GM12878 (cell line): ENCODE measurements around the gene SF3A1. TPM values are rescaled to one million over a fixed set of nuclear protein-coding genes. Genes with fewer than 3 reads are reported as not detected.

Experiments
- ATAC-seq: fragments of 200-7000 bp; cut with Tn5 transposase; 3 replicates; pipeline ENCODE4 v1.9.1; 2020; ENCODE audit warnings: mild to moderate bottlenecking, moderate library complexity
- BruUV-seq: library from RNA; stranded (reverse); fragments of 400-500 nt; replicated peaks from 2 replicates; lab custom pipeline; 2021; lab: Mats Ljungman, UMichigan
- CTCF ChIA-PET: fragments of 300-600 bp; sonication (Branson Sonifier 250); formaldehyde crosslinking; extraction: SDS; loops from one replicate; lab custom pipeline; 2021; ENCODE audit warnings: inconsistent platforms; lab: Yijun Ruan, JAX
- POLR2A ChIA-PET: fragments of 350-600 bp; formaldehyde crosslinking; extraction: SDS; loops from one replicate; lab custom pipeline; 2021; ENCODE audit warnings: inconsistent platforms; lab: Charles Lee
- RAD21 ChIA-PET: fragments of 300-600 bp; sonication (Branson Sonifier 250); formaldehyde crosslinking; loops from one replicate; lab custom pipeline; 2023; ENCODE audit warnings: antibody characterized with exemption; ENCODE audit not compliant: unreplicated experiment; lab: Charles Lee
- SMC1A ChIA-PET: fragments of 300-600 bp; sonication (Branson Sonifier 250); formaldehyde crosslinking; loops from one replicate; lab custom pipeline; 2023; ENCODE audit not compliant: unreplicated experiment, uncharacterized antibody; lab: Charles Lee
- DNase-seq: peaks from one replicate; pipeline ENCODE4 v3.0.0-alpha.2; 2011; ENCODE audit warnings: low read depth, low spot score
- FAIRE-seq: peaks from 3 replicates; lab custom pipeline; 2011; peaks lifted over from hg19 to GRCh38; lab: Jason Lieb, UNC
- H2AFZ ChIP-seq: 2 replicates; pipeline ENCODE4 v1.6.0; 2011; ENCODE audit warnings: low read depth, low read length, control low read depth; ENCODE audit not compliant: control insufficient read depth
- H3K27ac ChIP-seq: 2 replicates; pipeline ENCODE4 v1.5.1; 2011; ENCODE audit warnings: control low read depth; ENCODE audit not compliant: control insufficient read depth, insufficient read depth
- H3K27me3 ChIP-seq, 2 experiments: replicated peaks in 1 of 2; 2 replicates each; pipeline versions ENCODE4 v1.6.0 to v1.6.1; 2011; ENCODE audit warnings: low read length in 1 of 2; ENCODE audit not compliant: control insufficient read depth in 2 of 2, insufficient read depth in 2 of 2
- H3K36me3 ChIP-seq, 2 experiments: 2 replicates each; pipeline ENCODE4 v1.5.1; 2011; ENCODE audit warnings: low read length in 1 of 2; ENCODE audit not compliant: control insufficient read depth in 2 of 2, insufficient read depth in 2 of 2
- H3K4me1 ChIP-seq: 2 replicates; pipeline ENCODE4 v1.6.1; 2011; ENCODE audit warnings: mild to moderate bottlenecking, low read length, moderate library complexity, mixed read lengths; ENCODE audit not compliant: control insufficient read depth, insufficient read depth
- H3K4me2 ChIP-seq: 2 replicates; pipeline ENCODE4 v1.6.0; 2011; ENCODE audit warnings: control low read depth; ENCODE audit not compliant: control insufficient read depth, insufficient read depth
- H3K4me3 ChIP-seq: fragments of 200-600 bp; sonication (generic); 2 replicates; pipeline ENCODE4 v1.5.1; 2016
- H3K79me2 ChIP-seq: 2 replicates; pipeline ENCODE4 v1.6.0; 2011; ENCODE audit warnings: low read length; ENCODE audit not compliant: control insufficient read depth, insufficient read depth
- H3K9ac ChIP-seq: 2 replicates; pipeline ENCODE4 v1.8.0; 2011; ENCODE audit warnings: low read length, control low read depth, mixed read lengths; ENCODE audit not compliant: control insufficient read depth, insufficient read depth
- H3K9me3 ChIP-seq: replicated peaks from 3 replicates; pipeline ENCODE4 v1.5.1; 2011; ENCODE audit warnings: mild to moderate bottlenecking, low read length; ENCODE audit not compliant: control insufficient read depth, insufficient read depth
- H4K20me1 ChIP-seq: 2 replicates; pipeline ENCODE4 v1.6.0; 2011; ENCODE audit not compliant: control insufficient read depth, insufficient read depth
- MYB ChIP-seq: fragments of 150-350 bp; IDR thresholded peaks from 2 replicates; pipeline ENCODE4 v1.6.1; 2014; ENCODE audit warnings: mild to moderate bottlenecking, low read depth, low read length, borderline replicate concordance
- POLR2A ChIP-seq: IDR thresholded peaks from 2 replicates; pipeline ENCODE4 v1.6.1; 2011; ENCODE audit warnings: low read depth, mild to moderate bottlenecking, low read length
- YY1 ChIP-seq: IDR thresholded peaks from 2 replicates; pipeline ENCODE4 v1.6.1; 2011; ENCODE audit warnings: low read depth, mild to moderate bottlenecking, low read length
- ZBTB11 ChIP-seq: fragments of 450-650 bp; formaldehyde crosslinking; IDR thresholded peaks from 2 replicates; pipeline ENCODE4 v1.5.0; 2022; ENCODE audit warnings: mild to moderate bottlenecking, missing genetic modification characterization
- WGBS: methylation state at CpG from one replicate; pipeline ENCODE4 v1.1.6; 2016; ENCODE audit warnings: low lambda C conversion rate; ENCODE audit not compliant: insufficient replicate concordance, insufficient coverage; ENCODE audit errors: missing lambda C conversion rate; 5-methylcytosine and 5-hydroxymethylcytosine counted together
- in situ Hi-C: fragments of 300-500 bp; cut with MboI; formaldehyde crosslinking; loops from 9 replicates; pipeline ENCODE4 v1.14.3; 2018; ENCODE audit warnings: mixed read lengths
- intact Hi-C: fragments of 100-400 bp; cut with micrococcal nuclease; formaldehyde crosslinking; loops from one replicate; pipeline ENCODE4 v1.14.2; 2022; ENCODE audit not compliant: unreplicated experiment
- polyA plus RNA-seq, 11 experiments: library from polyadenylated mRNA; depleted of rRNA in 4 of 11; unstranded in 6 of 11; stranded (reverse) in 5 of 11; fragments of >200 nt; fragmentation: Nextera tagmentation in 4 of 11; fragmentation: Illumina TruSeq in 1 of 11; extraction: Ambion mirVana in 4 of 11; extraction: Trizol in 1 of 11; gene quantifications; 1 replicate in 1 of 11; 2 replicates in 10 of 11; pipeline versions ENCODE4 v1.2.1 to v1.2.3, GENCODE V29; 2011 to 2016; ENCODE audit warnings: inconsistent platforms in 2 of 11, missing spikeins in 2 of 11, low read depth in 1 of 11
- total RNA-seq, 4 experiments: library from RNA; depleted of rRNA in 3 of 4; stranded (reverse); fragments of >200 nt in 3 of 4; fragmentation: Illumina TruSeq in 1 of 4; extraction: Trizol in 1 of 4; gene quantifications; 2 replicates each; pipeline versions ENCODE4 v1.2.1 to v1.2.3, GENCODE V29; 2013 to 2021
- TF ChIP-seq, protein P1 (sequence below): fragments of 450-650 bp; formaldehyde crosslinking; IDR thresholded peaks from 2 replicates; pipeline ENCODE4 v1.4.0; 2022; ENCODE audit warnings: mild to moderate bottlenecking, moderate library complexity
- TF ChIP-seq, protein P2 (sequence below): IDR thresholded peaks from 2 replicates; pipeline ENCODE4 v1.6.1; 2011; ENCODE audit warnings: borderline replicate concordance, low read depth, mild to moderate bottlenecking, moderate library complexity, low read length; ENCODE audit not compliant: insufficient read depth, poor library complexity, severe bottlenecking

The SF3A1 gene
- total and polyA plus RNA-seq, 10 of the 15 experiments (the other 5 are each of a cell fraction or from before 2014, with no cell fraction given), result 10.4 to 239 (median 46.0) TPM

DNA sequence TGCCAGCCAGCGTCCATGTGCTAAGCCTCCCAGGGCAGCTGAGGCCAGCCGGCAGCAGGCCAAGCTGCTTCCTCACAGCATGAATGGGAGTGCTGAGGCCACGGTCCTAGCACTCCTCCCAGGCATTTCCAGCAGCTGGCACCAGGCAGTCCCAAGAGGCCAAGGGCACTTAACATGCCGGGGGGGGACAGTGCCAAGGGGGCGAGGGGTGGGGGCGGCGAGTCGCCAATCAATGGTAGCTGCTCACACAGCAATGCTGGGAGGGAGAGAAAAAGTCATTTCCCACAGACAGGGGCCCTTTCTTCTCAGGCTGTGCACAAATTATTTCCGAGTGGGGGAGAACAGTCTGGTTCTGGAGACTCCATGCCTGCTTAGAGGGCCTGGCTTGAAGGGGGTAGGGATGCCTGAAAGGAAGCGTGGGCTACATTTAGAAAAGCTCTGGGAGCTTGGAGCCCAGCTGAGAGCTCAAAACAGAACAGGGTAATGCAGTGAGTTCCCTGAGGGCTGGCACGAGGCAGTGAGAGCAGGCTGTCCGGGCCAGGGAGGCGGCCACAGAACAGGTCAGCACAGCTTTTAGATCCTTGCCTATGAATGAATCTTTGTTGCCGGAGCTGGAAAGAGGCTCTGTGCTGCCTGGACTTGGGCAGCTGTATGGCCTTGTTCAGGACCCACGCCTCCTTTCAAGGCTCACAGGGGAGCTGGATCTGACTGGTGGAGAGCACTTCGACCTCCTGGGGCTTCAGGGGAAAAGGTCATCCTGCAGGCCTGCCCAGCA lies 15.6 kb downstream of the SF3A1 start:
- no peak for FAIRE-seq
- CTCF ChIA-PET, result interaction anchor here (0.7 to 3.4 kb wide), 3 partner anchors 31 to 233 kb away, joined by 3 to 15 read pairs (median 3); no protein-coding TSS in a partner anchor
- no peak for ATAC-seq
- no peak for DNase-seq
- Histone ChIP-seq H3K4me2 (no peak overlapping the region), H3K27ac (no peak overlapping the region), H3K9me3 (no peaks in the 10 kb centered on the region), H3K4me3 (no peak overlapping the region), H2AFZ (no peak overlapping the region), H4K20me1 (no peaks in the 10 kb centered on the region), H3K9ac (no peak overlapping the region), H3K4me1 (no peaks in the 10 kb centered on the region), H3K27me3 (no peaks in the 10 kb centered on the region), H3K36me3 (peaks cover 55 to 59% of the 10 kb centered on the region in 2 experiments)
- SMC1A ChIA-PET, result interaction anchor here (1.2 kb wide), 1 partner anchor 27 kb away, joined by 3 read pairs; no protein-coding TSS in a partner anchor
- BruUV-seq, result no TSS peak
- intact Hi-C loops, result no loop called here
- RAD21 ChIA-PET, result no interaction called here
- WGBS, result 81% methylated on average over 14 of the region's 16 CpGs
- in situ Hi-C loops, result no loop called here
- POLR2A ChIA-PET, result interaction anchor here (0.6 to 1.6 kb wide), 2 partner anchors 9 to 308 kb away, joined by 3 to 5 read pairs; no protein-coding TSS in a partner anchor
- no peak for TF ChIP-seq YY1
- TF ChIP-seq POLR2A, result 0 out of 2 replicates have a peak, but pooled peaks have one; percentile 15
- TF ChIP-seq, all 136 proteins: peak for 1
- no peaks in the 10 kb centered on the region for H3K79me2 ChIP-seq

DNA sequence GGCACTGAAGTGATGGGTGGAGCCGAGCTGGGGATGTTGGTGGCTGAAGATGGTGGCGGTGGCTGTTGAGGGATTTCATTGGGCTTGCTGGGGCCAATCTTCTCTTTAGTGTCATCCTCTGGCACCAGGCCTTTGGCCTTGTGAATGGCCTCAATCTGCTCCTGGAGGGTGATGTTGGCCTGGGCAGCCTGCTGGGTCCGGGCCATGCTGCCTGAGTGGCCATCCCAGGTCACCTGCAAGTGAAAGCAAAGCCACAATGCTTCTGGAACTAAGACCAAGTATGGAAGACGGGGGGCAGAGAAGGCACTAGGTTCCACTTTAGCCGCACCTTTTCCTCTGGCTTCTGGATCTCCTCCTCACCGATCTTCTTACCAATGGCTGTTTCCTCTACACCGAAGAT lies 17.9 kb downstream of the SF3A1 start:
- in situ Hi-C loops, result no loop called here
- H3K9me3 ChIP-seq, result no peaks in the 10 kb centered on the region
- no peaks in the 10 kb centered on the region for H3K4me1 ChIP-seq
- FAIRE-seq, result no peak
- H3K4me2 ChIP-seq, result no peak overlapping the region
- no peaks in the 10 kb centered on the region for H3K79me2 ChIP-seq
- intact Hi-C loops, result no loop called here
- peaks cover 64 to 66% of the 10 kb centered on the region in 2 experiments for H3K36me3 ChIP-seq
- no TSS peak for BruUV-seq
- no peak overlapping the region for H3K9ac ChIP-seq
- RAD21 ChIA-PET, result no interaction called here
- CTCF ChIA-PET, result interaction anchor here (1.3 to 1.5 kb wide), 2 partner anchors 10 to 51 kb away, joined by 3 to 7 read pairs; no protein-coding TSS in a partner anchor
- H3K4me3 ChIP-seq, result no peak overlapping the region
- ATAC-seq, result no peak
- no peak for DNase-seq
- SMC1A ChIA-PET, result no interaction called here
- WGBS, result 93% methylated on average over 7 of the region's 7 CpGs
- H2AFZ ChIP-seq, result no peak overlapping the region
- no peak overlapping the region for H3K27ac ChIP-seq
- H4K20me1 ChIP-seq, result no peaks in the 10 kb centered on the region
- POLR2A ChIA-PET, result interaction anchor here (0.7 kb wide), 1 partner anchor 87 kb away, joined by 6 read pairs; the partner anchor contains the start of gene MTFP1
- H3K27me3 ChIP-seq, result no peaks in the 10 kb centered on the region
- no peak for TF ChIP-seq ZBTB11 (CRISPR knock-in tag)
- TF ChIP-seq MYB, result no peak
- TF ChIP-seq, protein P1, sequence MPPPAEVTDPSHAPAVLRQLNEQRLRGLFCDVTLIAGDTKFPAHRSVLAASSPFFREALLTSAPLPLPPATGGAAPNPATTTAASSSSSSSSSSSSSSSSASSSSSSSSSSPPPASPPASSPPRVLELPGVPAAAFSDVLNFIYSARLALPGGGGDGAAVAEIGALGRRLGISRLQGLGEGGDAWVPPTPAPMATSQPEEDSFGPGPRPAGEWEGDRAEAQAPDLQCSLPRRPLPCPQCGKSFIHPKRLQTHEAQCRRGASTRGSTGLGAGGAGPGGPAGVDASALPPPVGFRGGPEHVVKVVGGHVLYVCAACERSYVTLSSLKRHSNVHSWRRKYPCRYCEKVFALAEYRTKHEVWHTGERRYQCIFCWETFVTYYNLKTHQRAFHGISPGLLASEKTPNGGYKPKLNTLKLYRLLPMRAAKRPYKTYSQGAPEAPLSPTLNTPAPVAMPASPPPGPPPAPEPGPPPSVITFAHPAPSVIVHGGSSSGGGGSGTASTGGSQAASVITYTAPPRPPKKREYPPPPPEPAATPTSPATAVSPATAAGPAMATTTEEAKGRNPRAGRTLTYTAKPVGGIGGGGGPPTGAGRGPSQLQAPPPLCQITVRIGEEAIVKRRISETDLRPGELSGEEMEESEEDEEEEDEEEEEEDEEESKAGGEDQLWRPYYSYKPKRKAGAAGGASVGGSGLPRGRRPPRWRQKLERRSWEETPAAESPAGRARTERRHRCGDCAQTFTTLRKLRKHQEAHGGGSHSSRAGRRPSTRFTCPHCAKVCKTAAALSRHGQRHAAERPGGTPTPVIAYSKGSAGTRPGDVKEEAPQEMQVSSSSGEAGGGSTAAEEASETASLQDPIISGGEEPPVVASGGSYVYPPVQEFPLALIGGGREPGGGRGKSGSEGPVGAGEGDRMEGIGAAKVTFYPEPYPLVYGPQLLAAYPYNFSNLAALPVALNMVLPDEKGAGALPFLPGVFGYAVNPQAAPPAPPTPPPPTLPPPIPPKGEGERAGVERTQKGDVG (CRISPR knock-in tag), result no peak
- TF ChIP-seq, protein P2, sequence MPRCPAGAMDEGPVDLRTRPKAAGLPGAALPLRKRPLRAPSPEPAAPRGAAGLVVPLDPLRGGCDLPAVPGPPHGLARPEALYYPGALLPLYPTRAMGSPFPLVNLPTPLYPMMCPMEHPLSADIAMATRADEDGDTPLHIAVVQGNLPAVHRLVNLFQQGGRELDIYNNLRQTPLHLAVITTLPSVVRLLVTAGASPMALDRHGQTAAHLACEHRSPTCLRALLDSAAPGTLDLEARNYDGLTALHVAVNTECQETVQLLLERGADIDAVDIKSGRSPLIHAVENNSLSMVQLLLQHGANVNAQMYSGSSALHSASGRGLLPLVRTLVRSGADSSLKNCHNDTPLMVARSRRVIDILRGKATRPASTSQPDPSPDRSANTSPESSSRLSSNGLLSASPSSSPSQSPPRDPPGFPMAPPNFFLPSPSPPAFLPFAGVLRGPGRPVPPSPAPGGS, result no peak
